ENCODE data around the gene MDH1. TPM values are rescaled to one million over a fixed set of nuclear protein-coding genes. Genes with fewer than 3 reads are reported as not detected.
"Not testable (repeated sequence)": the region's sequence is repeated elsewhere in the genome, so short reads cannot be mapped to it uniquely, and the experiment has no call there.

MDH1 gene
- total RNA-seq, 6 experiments from 2014 or later: 96.4 to 266 (median 110) TPM

DNA sequence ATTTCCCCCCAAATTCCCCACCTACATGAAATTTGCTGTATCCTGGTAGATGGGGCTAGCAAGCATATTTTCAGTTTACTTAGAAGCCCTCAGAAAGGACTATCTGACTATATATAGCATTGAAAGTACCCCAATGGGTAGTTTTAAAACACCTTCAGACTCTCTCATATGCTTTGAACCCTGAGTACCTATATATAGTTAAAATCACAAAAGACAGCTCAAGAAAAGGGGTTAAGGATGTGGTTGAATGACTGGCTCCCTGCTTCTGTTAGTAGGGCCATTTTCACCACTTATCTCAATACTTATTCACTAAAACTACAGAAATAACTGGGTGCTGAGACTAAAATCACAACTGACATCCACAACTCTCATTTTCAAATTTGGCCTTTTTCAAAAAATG, 19.0 kb upstream of the MDH1 start:
- no peaks in the 10 kb centered on the region for H3K4me1 ChIP-seq
- TF ChIP-seq, protein P1, sequence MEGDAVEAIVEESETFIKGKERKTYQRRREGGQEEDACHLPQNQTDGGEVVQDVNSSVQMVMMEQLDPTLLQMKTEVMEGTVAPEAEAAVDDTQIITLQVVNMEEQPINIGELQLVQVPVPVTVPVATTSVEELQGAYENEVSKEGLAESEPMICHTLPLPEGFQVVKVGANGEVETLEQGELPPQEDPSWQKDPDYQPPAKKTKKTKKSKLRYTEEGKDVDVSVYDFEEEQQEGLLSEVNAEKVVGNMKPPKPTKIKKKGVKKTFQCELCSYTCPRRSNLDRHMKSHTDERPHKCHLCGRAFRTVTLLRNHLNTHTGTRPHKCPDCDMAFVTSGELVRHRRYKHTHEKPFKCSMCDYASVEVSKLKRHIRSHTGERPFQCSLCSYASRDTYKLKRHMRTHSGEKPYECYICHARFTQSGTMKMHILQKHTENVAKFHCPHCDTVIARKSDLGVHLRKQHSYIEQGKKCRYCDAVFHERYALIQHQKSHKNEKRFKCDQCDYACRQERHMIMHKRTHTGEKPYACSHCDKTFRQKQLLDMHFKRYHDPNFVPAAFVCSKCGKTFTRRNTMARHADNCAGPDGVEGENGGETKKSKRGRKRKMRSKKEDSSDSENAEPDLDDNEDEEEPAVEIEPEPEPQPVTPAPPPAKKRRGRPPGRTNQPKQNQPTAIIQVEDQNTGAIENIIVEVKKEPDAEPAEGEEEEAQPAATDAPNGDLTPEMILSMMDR (IDR thresholded peaks at IDR 0.05): no peak
- TF ChIP-seq POLR2A (IDR thresholded peaks at IDR 0.05): no peak
- ATAC-seq (no peak), DNase-seq (no peak)
- no peaks in the 10 kb centered on the region for H3K9me3 ChIP-seq
- H3K4me3 ChIP-seq: no peak overlapping the region
- H3K36me3 ChIP-seq: no peaks in the 10 kb centered on the region
- H3K27ac ChIP-seq: no peak overlapping the region
- intact Hi-C loops (cut with DNase I): no loop called here
- H3K27me3 ChIP-seq: no peaks in the 10 kb centered on the region

GRCh38 chr2:63571291-63571690, 17.5 kb upstream of the MDH1 start:
- TF ChIP-seq POLR2A (IDR thresholded peaks at IDR 0.05): no peak
- TF ChIP-seq, protein P1 (IDR thresholded peaks at IDR 0.05): no peak
- H3K9me3 ChIP-seq: no peaks in the 10 kb centered on the region
- no peak overlapping the region for H3K27ac ChIP-seq
- intact Hi-C loops (cut with DNase I): no loop called here
- no peaks in the 10 kb centered on the region for H3K36me3 ChIP-seq
- ATAC-seq (no peak), DNase-seq (no peak)
- no peaks in the 10 kb centered on the region for H3K4me1 ChIP-seq
- H3K27me3 ChIP-seq: no peaks in the 10 kb centered on the region
- H3K4me3 ChIP-seq: no peak overlapping the region
- 72% methylated on average over 2 of the region's 2 CpGs for WGBS (ENCODE audit: insufficient coverage, low coverage, low lambda C conversion rate, missing lambda C conversion rate)

GRCh38 chr2:63572001-63572400, 16.8 kb upstream of the MDH1 start:
- Histone ChIP-seq H3K27ac (no peak overlapping the region), H3K9me3 (no peaks in the 10 kb centered on the region), H3K4me1 (no peaks in the 10 kb centered on the region), H3K27me3 (no peaks in the 10 kb centered on the region), H3K4me3 (no peak overlapping the region), H3K36me3 (no peaks in the 10 kb centered on the region)
- TF ChIP-seq, protein P1 (IDR thresholded peaks at IDR 0.05): no peak
- no peak for TF ChIP-seq POLR2A (IDR thresholded peaks at IDR 0.05)
- intact Hi-C loops (cut with DNase I): no loop called here
- ATAC-seq (no peak), DNase-seq (no peak)
- 65% methylated on average over 2 of the region's 2 CpGs for WGBS (ENCODE audit: insufficient coverage, low coverage, low lambda C conversion rate, missing lambda C conversion rate)

DNA sequence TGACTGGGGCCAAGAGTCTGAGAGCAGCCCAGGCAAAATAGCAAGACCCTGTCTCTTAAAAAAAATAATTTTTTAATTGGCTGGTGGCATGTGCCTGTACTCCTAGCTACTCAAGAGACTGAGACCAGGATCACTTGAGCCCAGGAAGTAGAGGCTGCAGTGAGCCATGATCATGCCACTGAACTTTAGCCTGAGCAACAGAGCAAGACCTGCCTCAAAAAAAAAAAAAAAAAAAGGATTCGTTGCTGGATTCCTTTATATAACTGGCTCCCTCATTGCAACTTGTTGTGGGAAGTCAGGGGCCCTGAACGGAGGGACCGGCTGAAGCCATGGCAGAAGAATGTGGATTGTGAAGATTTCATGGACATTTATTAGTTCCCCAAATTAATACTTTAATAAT, 15.7 kb upstream of the MDH1 start:
- H3K27me3 ChIP-seq; H3K9me3 ChIP-seq; H3K36me3 ChIP-seq; DNase-seq; H3K27ac ChIP-seq; H3K4me3 ChIP-seq; H3K4me1 ChIP-seq; ATAC-seq; intact Hi-C loops (cut with DNase I): not testable (repeated sequence)
- 91% methylated on average over 3 of the region's 3 CpGs for WGBS (ENCODE audit: insufficient coverage, low coverage, low lambda C conversion rate, missing lambda C conversion rate)

DNA sequence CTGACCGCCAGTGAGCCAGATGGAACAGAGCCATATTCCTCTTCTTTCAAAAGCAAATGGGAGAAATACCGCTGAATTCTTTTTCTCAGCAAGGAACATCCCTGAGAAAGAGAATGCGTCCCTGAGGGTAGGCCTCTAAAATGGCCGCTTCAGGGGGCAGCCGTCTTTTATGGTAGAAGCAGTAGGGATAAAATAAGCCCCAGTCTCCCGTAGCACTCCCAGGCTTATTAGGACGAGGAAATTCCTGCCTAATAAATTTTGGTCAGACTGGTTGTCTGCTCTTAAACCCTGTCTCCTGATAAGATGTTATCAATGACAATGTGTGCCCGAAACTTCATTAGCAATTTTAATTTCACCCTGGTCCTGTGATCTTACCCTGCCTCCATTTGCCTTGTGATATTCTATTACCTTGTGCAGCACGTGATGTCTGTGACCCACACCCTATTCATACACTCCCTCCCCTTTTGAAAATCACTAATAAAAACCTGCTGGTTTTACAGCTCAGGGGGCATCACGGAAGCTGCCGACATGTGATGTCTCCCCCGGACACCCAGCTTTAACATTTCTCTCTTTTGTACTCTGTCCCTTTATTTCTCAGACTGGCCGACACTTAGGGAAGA, 14.9 kb upstream of the MDH1 start:
- H3K27me3 ChIP-seq; DNase-seq; H3K9me3 ChIP-seq; H3K4me1 ChIP-seq; H3K27ac ChIP-seq; H3K36me3 ChIP-seq; intact Hi-C loops (cut with DNase I); H3K4me3 ChIP-seq; ATAC-seq: not testable (repeated sequence)
- 92% methylated on average over 12 of the region's 13 CpGs for WGBS (ENCODE audit: insufficient coverage, low coverage, low lambda C conversion rate, missing lambda C conversion rate)

DNA sequence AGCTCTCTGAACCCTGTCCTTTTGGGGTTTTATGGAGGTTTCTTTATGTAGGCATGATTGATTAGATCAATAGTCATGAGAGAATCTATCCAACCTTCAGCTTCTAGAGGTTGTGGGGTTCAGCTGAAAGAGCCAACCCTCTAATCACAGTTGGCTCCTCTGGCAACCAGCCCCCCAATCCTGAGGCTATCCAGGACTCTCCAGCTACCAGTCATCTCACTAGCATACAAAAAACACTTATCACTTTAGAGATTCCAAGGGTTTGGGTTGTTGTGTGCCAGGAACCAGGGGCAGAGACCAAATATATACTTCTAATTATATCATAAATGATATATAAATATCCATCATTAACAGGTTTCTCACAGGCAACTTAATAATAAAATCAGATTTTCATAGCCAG, 12.2 kb upstream of the MDH1 start:
- ATAC-seq: no peak
- TF ChIP-seq, protein P1 (IDR thresholded peaks at IDR 0.05): no peak
- TF ChIP-seq POLR2A (IDR thresholded peaks at IDR 0.05): no peak
- no peaks in the 10 kb centered on the region for H3K4me1 ChIP-seq

More for the DNA sequence above, 12.2 kb upstream of the MDH1 start:
- intact Hi-C loops (cut with DNase I): no loop called here
- H3K27ac ChIP-seq: no peak overlapping the region
- H3K27me3 ChIP-seq: no peaks in the 10 kb centered on the region
- H3K4me3 ChIP-seq: no peak overlapping the region
- H3K36me3 ChIP-seq: no peaks in the 10 kb centered on the region
- no peak for DNase-seq
- no peaks in the 10 kb centered on the region for H3K9me3 ChIP-seq
